Measurements from ENCODE around the gene DIAPH2. TPM values are rescaled to one million over a fixed set of nuclear protein-coding genes. Genes with fewer than 3 reads are reported as not detected.

The DIAPH2 gene
- total RNA-seq, 1 experiment from 2014 or later: 0.89 TPM

GRCh38 chrX:96987228-96987627 is 302.6 kb downstream of the DIAPH2 start:
- Histone ChIP-seq H3K4me2 (ENCODE audit: low read depth, low read length, poor library complexity, severe bottlenecking) (no peak overlapping the region), H2AFZ (ENCODE audit: low read length) (no peak overlapping the region), H3K9ac (ENCODE audit: low read length) (no peak overlapping the region), H3K4me1 (ENCODE audit: low read length) (no peaks in the 10 kb centered on the region), H3K9me3 (ENCODE audit: low read length) (no peaks in the 10 kb centered on the region), H3K36me3 (ENCODE audit: insufficient read depth, low read length) (no peaks in the 10 kb centered on the region), H3K27me3 (ENCODE audit: low read length) (no peaks in the 10 kb centered on the region), H3K9me2 (replicated peaks; ENCODE audit: insufficient read depth, low read length) (no peaks in the 10 kb centered on the region), H3K79me2 (ENCODE audit: low read length) (no peaks in the 10 kb centered on the region), H4K20me1 (ENCODE audit: insufficient read depth, low read depth, low read length) (no peaks in the 10 kb centered on the region), H3K4me3 (ENCODE audit: low read length) (no peak overlapping the region), H3K27ac (ENCODE audit: low read length) (no peak overlapping the region)
- no peak for DNase-seq

- Histone ChIP-seq H3K27me3 (ENCODE audit: low read length) (no peaks in the 10 kb centered on the region), H3K36me3 (ENCODE audit: insufficient read depth, low read length) (no peaks in the 10 kb centered on the region)
Measured at GRCh38 chrX:96989830-96990571, 305.4 kb downstream of the DIAPH2 start.

GRCh38 chrX:96994093-96994492 is 309.5 kb downstream of the DIAPH2 start:
- Histone ChIP-seq H2AFZ (ENCODE audit: low read length) (no peak overlapping the region), H4K20me1 (ENCODE audit: insufficient read depth, low read depth, low read length) (no peaks in the 10 kb centered on the region), H3K79me2 (ENCODE audit: low read length) (no peaks in the 10 kb centered on the region), H3K9me2 (replicated peaks; ENCODE audit: insufficient read depth, low read length) (no peaks in the 10 kb centered on the region), H3K27me3 (ENCODE audit: low read length) (no peaks in the 10 kb centered on the region), H3K9ac (ENCODE audit: low read length) (no peak overlapping the region), H3K4me2 (ENCODE audit: low read depth, low read length, poor library complexity, severe bottlenecking) (no peak overlapping the region), H3K36me3 (ENCODE audit: insufficient read depth, low read length) (no peaks in the 10 kb centered on the region), H3K4me1 (ENCODE audit: low read length) (no peaks in the 10 kb centered on the region), H3K4me3 (ENCODE audit: low read length) (no peak overlapping the region), H3K9me3 (ENCODE audit: low read length) (no peaks in the 10 kb centered on the region), H3K27ac (ENCODE audit: low read length) (no peak overlapping the region)
- no peak for DNase-seq

More at GRCh38 chrX:96989830-96990571, 305.4 kb downstream of the DIAPH2 start:
- Histone ChIP-seq H3K4me3 (ENCODE audit: low read length) (no peak overlapping the region), H2AFZ (ENCODE audit: low read length) (no peak overlapping the region), H3K79me2 (ENCODE audit: low read length) (no peaks in the 10 kb centered on the region), H3K4me1 (ENCODE audit: low read length) (no peaks in the 10 kb centered on the region), H3K9me2 (replicated peaks; ENCODE audit: insufficient read depth, low read length) (no peaks in the 10 kb centered on the region), H3K9ac (ENCODE audit: low read length) (no peak overlapping the region), H3K9me3 (ENCODE audit: low read length) (no peaks in the 10 kb centered on the region), H3K27ac (ENCODE audit: low read length) (no peak overlapping the region), H3K4me2 (ENCODE audit: low read depth, low read length, poor library complexity, severe bottlenecking) (no peak overlapping the region), H4K20me1 (ENCODE audit: insufficient read depth, low read depth, low read length) (no peaks in the 10 kb centered on the region)
- DNase-seq: no peak

GRCh38 chrX:96997196-96997595 is 312.6 kb downstream of the DIAPH2 start:
- Histone ChIP-seq H3K27me3 (ENCODE audit: low read length) (no peaks in the 10 kb centered on the region), H4K20me1 (ENCODE audit: insufficient read depth, low read depth, low read length) (no peaks in the 10 kb centered on the region), H3K27ac (ENCODE audit: low read length) (no peak overlapping the region), H3K4me1 (ENCODE audit: low read length) (no peaks in the 10 kb centered on the region), H3K79me2 (ENCODE audit: low read length) (no peaks in the 10 kb centered on the region), H3K4me3 (ENCODE audit: low read length) (no peak overlapping the region), H3K9me3 (ENCODE audit: low read length) (no peaks in the 10 kb centered on the region), H3K4me2 (ENCODE audit: low read depth, low read length, poor library complexity, severe bottlenecking) (no peak overlapping the region), H3K9me2 (replicated peaks; ENCODE audit: insufficient read depth, low read length) (no peaks in the 10 kb centered on the region), H3K36me3 (ENCODE audit: insufficient read depth, low read length) (no peaks in the 10 kb centered on the region), H2AFZ (ENCODE audit: low read length) (no peak overlapping the region), H3K9ac (ENCODE audit: low read length) (no peak overlapping the region)
- no peak for DNase-seq

GRCh38 chrX:97000682-97001368 is 316.2 kb downstream of the DIAPH2 start:
- no peak overlapping the region for H3K4me3 ChIP-seq (ENCODE audit: low read length)
- no peaks in the 10 kb centered on the region for H3K4me1 ChIP-seq (ENCODE audit: low read length)
- H4K20me1 ChIP-seq (ENCODE audit: insufficient read depth, low read depth, low read length): no peaks in the 10 kb centered on the region
- H2AFZ ChIP-seq (ENCODE audit: low read length): no peak overlapping the region
- H3K4me2 ChIP-seq (ENCODE audit: low read depth, low read length, poor library complexity, severe bottlenecking): no peak overlapping the region
- no peaks in the 10 kb centered on the region for H3K9me2 ChIP-seq (replicated peaks; ENCODE audit: insufficient read depth, low read length)
- no peaks in the 10 kb centered on the region for H3K79me2 ChIP-seq (ENCODE audit: low read length)
- H3K27ac ChIP-seq (ENCODE audit: low read length): no peak overlapping the region
- DNase-seq: no peak
- no peaks in the 10 kb centered on the region for H3K27me3 ChIP-seq (ENCODE audit: low read length)
- no peaks in the 10 kb centered on the region for H3K36me3 ChIP-seq (ENCODE audit: insufficient read depth, low read length)
- no peaks in the 10 kb centered on the region for H3K9me3 ChIP-seq (ENCODE audit: low read length)
- no peak overlapping the region for H3K9ac ChIP-seq (ENCODE audit: low read length)

GRCh38 chrX:97006167-97006566 is 321.5 kb downstream of the DIAPH2 start:
- no peaks in the 10 kb centered on the region for H3K27me3 ChIP-seq (ENCODE audit: low read length)
- H3K4me2 ChIP-seq (ENCODE audit: low read depth, low read length, poor library complexity, severe bottlenecking): no peak overlapping the region
- H3K79me2 ChIP-seq (ENCODE audit: low read length): no peaks in the 10 kb centered on the region
- H3K9me2 ChIP-seq (replicated peaks; ENCODE audit: insufficient read depth, low read length): no peaks in the 10 kb centered on the region
- no peak for DNase-seq
- H3K4me1 ChIP-seq (ENCODE audit: low read length): no peaks in the 10 kb centered on the region
- H3K9me3 ChIP-seq (ENCODE audit: low read length): no peaks in the 10 kb centered on the region
- H3K36me3 ChIP-seq (ENCODE audit: insufficient read depth, low read length): no peaks in the 10 kb centered on the region
- H3K4me3 ChIP-seq (ENCODE audit: low read length): no peak overlapping the region
- no peak overlapping the region for H3K27ac ChIP-seq (ENCODE audit: low read length)
- no peaks in the 10 kb centered on the region for H4K20me1 ChIP-seq (ENCODE audit: insufficient read depth, low read depth, low read length)
- no peak overlapping the region for H2AFZ ChIP-seq (ENCODE audit: low read length)
- H3K9ac ChIP-seq (ENCODE audit: low read length): no peak overlapping the region

- Histone ChIP-seq H3K27me3 (ENCODE audit: low read length) (no peaks in the 10 kb centered on the region), H4K20me1 (ENCODE audit: insufficient read depth, low read depth, low read length) (no peaks in the 10 kb centered on the region)
- DNase-seq: no peak
Measured at GRCh38 chrX:97009391-97009790, 324.7 kb downstream of the DIAPH2 start.

GRCh38 chrX:97011540-97011939 is 326.9 kb downstream of the DIAPH2 start:
- Histone ChIP-seq H3K9ac (ENCODE audit: low read length) (no peak overlapping the region), H2AFZ (ENCODE audit: low read length) (no peak overlapping the region), H3K4me2 (ENCODE audit: low read depth, low read length, poor library complexity, severe bottlenecking) (no peak overlapping the region), H3K9me3 (ENCODE audit: low read length) (no peaks in the 10 kb centered on the region), H3K4me1 (ENCODE audit: low read length) (peaks cover 3% of the 10 kb centered on the region; the same call in 1 of the 2 replicates), H3K4me3 (ENCODE audit: low read length) (no peak overlapping the region), H3K9me2 (replicated peaks; ENCODE audit: insufficient read depth, low read length) (no peaks in the 10 kb centered on the region), H4K20me1 (ENCODE audit: insufficient read depth, low read depth, low read length) (no peaks in the 10 kb centered on the region), H3K27me3 (ENCODE audit: low read length) (no peaks in the 10 kb centered on the region), H3K79me2 (ENCODE audit: low read length) (no peaks in the 10 kb centered on the region), H3K36me3 (ENCODE audit: insufficient read depth, low read length) (no peaks in the 10 kb centered on the region), H3K27ac (ENCODE audit: low read length) (no peak overlapping the region)
- no peak for DNase-seq

More at GRCh38 chrX:97009391-97009790, 324.7 kb downstream of the DIAPH2 start:
- Histone ChIP-seq H3K36me3 (ENCODE audit: insufficient read depth, low read length) (no peaks in the 10 kb centered on the region), H3K4me3 (ENCODE audit: low read length) (no peak overlapping the region), H3K9ac (ENCODE audit: low read length) (no peak overlapping the region), H3K4me2 (ENCODE audit: low read depth, low read length, poor library complexity, severe bottlenecking) (no peak overlapping the region), H3K79me2 (ENCODE audit: low read length) (no peaks in the 10 kb centered on the region), H3K9me3 (ENCODE audit: low read length) (no peaks in the 10 kb centered on the region), H3K4me1 (ENCODE audit: low read length) (no peaks in the 10 kb centered on the region), H3K9me2 (replicated peaks; ENCODE audit: insufficient read depth, low read length) (no peaks in the 10 kb centered on the region), H2AFZ (ENCODE audit: low read length) (no peak overlapping the region), H3K27ac (ENCODE audit: low read length) (no peak overlapping the region)
